Activated effector memory CD4-positive, alpha-beta T cell treated with anti-CD3 and anti-CD28 coated beads, Interleukin-2, amount 50 U/mL, for 16 hours (primary cell): ENCODE data around the gene IFRD1.

Experiments
- DNase-seq: peaks from one replicate; pipeline ENCODE4 v3.0.0-alpha.2; 2020

Gene IFRD1

GRCh38 chr7:112521942-112522341 is 71.7 kb downstream of the IFRD1 start:
- no peak for DNase-seq

DNA sequence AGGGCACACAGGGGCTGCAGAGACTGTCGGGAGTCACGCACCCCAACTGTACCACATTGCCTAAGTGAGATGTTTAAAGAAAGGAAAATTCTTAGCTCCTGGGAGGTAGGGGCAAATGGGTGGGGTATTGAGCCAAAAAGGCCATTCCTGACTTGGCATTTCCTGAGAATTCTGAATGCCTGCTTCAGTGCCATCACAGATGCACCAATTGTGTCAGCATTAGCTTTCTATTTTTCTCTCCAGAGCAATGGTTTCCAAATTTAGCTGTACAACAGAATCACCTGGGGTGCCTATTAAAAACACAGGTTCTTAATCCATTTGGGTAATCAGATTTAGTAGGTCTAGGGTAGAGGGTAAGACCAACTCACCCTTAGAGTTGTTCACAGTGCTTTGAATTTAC is 73.6 kb downstream of the IFRD1 start:
- no peak for DNase-seq
